Measurements from ENCODE around the gene FRMD4B.

FRMD4B gene

DNA sequence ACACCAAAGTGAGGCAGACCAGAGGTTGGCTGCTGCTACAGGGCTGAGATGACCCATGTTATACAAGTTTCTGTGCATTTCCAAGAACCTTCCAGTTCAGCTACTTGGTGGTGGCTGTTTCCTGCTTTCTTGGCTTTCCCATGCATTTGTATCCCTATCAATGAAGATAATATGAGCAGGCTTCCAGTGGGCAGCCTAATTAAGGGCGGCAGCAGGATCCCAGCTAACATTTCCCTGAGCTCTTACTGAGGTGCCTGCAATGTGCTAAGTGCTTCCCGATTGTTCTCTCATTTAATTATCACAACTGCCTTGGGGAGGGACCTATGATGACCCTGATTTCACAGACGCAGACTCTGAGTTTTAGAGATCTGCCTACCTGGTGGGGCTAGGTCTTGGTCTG is 95.5 kb downstream of the FRMD4B start:
- no peak for DNase-seq (ENCODE audit: low read depth in 1 of 2, low spot score in 1 of 2)
- H3K4me3 ChIP-seq (replicated peaks; ENCODE audit: insufficient read depth, low read length): no peak overlapping the region
- no peak for TF ChIP-seq SPI1 (IDR thresholded peaks at IDR 0.05; ENCODE audit: borderline replicate concordance, low read depth)
- TF ChIP-seq, protein P1, sequence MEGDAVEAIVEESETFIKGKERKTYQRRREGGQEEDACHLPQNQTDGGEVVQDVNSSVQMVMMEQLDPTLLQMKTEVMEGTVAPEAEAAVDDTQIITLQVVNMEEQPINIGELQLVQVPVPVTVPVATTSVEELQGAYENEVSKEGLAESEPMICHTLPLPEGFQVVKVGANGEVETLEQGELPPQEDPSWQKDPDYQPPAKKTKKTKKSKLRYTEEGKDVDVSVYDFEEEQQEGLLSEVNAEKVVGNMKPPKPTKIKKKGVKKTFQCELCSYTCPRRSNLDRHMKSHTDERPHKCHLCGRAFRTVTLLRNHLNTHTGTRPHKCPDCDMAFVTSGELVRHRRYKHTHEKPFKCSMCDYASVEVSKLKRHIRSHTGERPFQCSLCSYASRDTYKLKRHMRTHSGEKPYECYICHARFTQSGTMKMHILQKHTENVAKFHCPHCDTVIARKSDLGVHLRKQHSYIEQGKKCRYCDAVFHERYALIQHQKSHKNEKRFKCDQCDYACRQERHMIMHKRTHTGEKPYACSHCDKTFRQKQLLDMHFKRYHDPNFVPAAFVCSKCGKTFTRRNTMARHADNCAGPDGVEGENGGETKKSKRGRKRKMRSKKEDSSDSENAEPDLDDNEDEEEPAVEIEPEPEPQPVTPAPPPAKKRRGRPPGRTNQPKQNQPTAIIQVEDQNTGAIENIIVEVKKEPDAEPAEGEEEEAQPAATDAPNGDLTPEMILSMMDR (IDR thresholded peaks at IDR 0.05; ENCODE audit: insufficient read depth, low read length): no peak

DNA sequence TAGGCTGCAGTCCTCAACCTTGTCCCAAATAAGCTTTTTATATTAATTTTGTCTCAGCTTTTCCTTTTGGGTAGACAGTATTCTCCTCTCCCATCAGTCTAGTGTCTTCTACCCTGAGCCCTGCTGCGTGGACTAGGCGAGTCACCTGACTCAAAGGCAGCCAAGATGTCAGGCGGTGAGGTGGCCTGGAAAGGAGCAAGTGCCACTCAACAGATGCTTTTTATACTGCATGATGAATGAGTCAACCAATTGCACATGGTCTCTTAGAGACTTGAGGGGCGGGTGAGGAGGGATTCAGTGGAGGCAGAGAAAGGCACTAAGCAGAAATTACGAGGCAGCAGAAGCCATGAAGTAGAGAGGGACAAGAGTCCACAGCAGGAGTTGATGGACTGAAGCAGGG is 95.9 kb downstream of the FRMD4B start:
- no peaks in the 10 kb centered on the region for H3K27me3 ChIP-seq (ENCODE audit: insufficient read depth, poor library complexity, severe bottlenecking)
- TF ChIP-seq SPI1 (IDR thresholded peaks at IDR 0.05; ENCODE audit: borderline replicate concordance, low read depth) (no peak), POLR2AphosphoS5 (IDR thresholded peaks at IDR 0.05; ENCODE audit: low read depth) (no peak), GABPA (IDR thresholded peaks at IDR 0.05; ENCODE audit: low read depth) (no peak)
- TF ChIP-seq, protein P2, sequence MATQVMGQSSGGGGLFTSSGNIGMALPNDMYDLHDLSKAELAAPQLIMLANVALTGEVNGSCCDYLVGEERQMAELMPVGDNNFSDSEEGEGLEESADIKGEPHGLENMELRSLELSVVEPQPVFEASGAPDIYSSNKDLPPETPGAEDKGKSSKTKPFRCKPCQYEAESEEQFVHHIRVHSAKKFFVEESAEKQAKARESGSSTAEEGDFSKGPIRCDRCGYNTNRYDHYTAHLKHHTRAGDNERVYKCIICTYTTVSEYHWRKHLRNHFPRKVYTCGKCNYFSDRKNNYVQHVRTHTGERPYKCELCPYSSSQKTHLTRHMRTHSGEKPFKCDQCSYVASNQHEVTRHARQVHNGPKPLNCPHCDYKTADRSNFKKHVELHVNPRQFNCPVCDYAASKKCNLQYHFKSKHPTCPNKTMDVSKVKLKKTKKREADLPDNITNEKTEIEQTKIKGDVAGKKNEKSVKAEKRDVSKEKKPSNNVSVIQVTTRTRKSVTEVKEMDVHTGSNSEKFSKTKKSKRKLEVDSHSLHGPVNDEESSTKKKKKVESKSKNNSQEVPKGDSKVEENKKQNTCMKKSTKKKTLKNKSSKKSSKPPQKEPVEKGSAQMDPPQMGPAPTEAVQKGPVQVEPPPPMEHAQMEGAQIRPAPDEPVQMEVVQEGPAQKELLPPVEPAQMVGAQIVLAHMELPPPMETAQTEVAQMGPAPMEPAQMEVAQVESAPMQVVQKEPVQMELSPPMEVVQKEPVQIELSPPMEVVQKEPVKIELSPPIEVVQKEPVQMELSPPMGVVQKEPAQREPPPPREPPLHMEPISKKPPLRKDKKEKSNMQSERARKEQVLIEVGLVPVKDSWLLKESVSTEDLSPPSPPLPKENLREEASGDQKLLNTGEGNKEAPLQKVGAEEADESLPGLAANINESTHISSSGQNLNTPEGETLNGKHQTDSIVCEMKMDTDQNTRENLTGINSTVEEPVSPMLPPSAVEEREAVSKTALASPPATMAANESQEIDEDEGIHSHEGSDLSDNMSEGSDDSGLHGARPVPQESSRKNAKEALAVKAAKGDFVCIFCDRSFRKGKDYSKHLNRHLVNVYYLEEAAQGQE (IDR thresholded peaks at IDR 0.05; ENCODE audit: insufficient replicate concordance, low read depth): no peak
- TF ChIP-seq, protein P1 (IDR thresholded peaks at IDR 0.05; ENCODE audit: insufficient read depth, low read length): no peak
- no peak overlapping the region for H3K27ac ChIP-seq (replicated peaks)
- DNase-seq (ENCODE audit: low read depth in 1 of 2, low spot score in 1 of 2): no peak
- no peak overlapping the region for H3K4me3 ChIP-seq (replicated peaks; ENCODE audit: insufficient read depth, low read length)

More for the DNA sequence above, 95.5 kb downstream of the FRMD4B start:
- Histone ChIP-seq H3K27me3 (ENCODE audit: insufficient read depth, poor library complexity, severe bottlenecking) (no peaks in the 10 kb centered on the region), H3K27ac (replicated peaks) (no peak overlapping the region)

DNA sequence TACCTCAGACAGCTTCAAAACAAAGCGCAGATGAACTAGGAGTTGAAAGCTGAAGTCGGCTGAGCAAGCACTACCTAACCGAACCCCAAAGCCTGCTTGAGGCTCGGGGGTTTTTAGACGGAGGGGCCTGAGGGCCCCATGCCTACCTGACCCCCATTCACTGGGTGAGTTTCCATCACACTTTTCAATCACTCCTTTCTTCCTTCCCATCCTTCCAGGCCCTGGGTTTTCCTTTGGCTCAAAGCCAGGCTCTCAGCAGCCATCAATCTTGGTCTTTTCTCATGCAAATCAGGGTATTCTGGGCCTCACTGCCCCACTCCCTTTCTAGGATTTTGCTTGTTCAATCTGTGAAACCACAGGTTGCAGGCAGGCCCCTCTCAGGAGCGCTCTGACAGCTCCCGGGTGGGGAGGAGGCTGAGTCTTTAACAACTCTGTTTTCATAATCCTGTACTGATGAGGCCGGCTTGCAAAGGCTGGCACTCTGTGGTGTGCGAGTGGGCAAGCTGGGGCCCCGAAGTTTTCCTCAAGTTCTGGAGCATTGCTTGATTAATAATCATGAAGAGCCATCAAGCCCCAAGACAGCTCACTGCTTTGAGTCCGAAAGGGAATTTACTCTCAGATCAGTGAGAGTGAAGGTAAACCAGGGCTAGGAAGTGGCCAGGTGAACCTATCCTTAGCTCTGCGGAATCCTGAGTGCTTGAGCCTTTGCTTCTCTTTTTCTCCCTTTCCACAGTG is 97.6 kb downstream of the FRMD4B start:
- Histone ChIP-seq H3K27me3 (ENCODE audit: insufficient read depth, poor library complexity, severe bottlenecking) (no peaks in the 10 kb centered on the region), H3K27ac (replicated peaks) (no peak overlapping the region), H3K4me3 (replicated peaks; ENCODE audit: insufficient read depth, low read length) (no peak overlapping the region)
- DNase-seq (ENCODE audit: low read depth in 1 of 2, low spot score in 1 of 2): no peak
- no peak for TF ChIP-seq POLR2AphosphoS5 (IDR thresholded peaks at IDR 0.05; ENCODE audit: low read depth)
- TF ChIP-seq, protein P2 (IDR thresholded peaks at IDR 0.05; ENCODE audit: insufficient replicate concordance, low read depth): no peak
- no peak for TF ChIP-seq GABPA (IDR thresholded peaks at IDR 0.05; ENCODE audit: low read depth)

DNA sequence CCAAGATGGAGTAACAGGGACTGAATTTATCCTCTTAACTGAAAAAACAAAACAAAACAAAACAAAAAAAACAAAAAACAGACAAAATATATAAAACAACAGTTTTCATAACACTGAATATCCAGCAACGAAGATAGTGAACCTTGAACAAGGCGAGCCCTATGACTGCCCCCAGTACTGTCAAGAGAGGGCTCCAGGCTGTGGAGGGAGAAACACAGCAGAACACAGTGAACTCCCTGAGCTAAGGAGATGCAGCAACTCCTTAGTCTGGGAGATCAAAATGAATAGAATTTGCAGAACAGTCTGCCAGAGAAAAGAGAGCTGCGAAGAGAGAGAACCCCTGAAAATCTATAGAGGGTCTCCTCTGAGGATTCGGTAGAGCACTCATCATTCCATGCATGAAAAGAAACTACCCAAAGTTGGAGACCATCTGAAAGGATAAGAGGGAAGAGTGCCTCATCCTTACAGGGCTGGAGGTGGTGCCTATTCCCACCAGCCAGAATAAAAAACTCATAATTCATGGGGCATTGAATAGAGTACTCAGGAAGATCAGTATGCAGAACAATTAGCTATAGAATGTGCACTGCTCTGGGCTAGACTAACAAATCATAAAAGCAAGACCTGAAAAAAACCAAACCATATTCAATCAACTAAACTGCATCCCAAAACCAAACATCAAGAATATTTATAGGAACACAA is 101.8 kb downstream of the FRMD4B start:
- TF ChIP-seq, protein P2 (IDR thresholded peaks at IDR 0.05; ENCODE audit: insufficient replicate concordance, low read depth): no peak
- TF ChIP-seq GABPA (IDR thresholded peaks at IDR 0.05; ENCODE audit: low read depth) (no peak), POLR2AphosphoS5 (IDR thresholded peaks at IDR 0.05; ENCODE audit: low read depth) (no peak), SPI1 (IDR thresholded peaks at IDR 0.05; ENCODE audit: borderline replicate concordance, low read depth) (no peak)
- TF ChIP-seq, protein P1 (IDR thresholded peaks at IDR 0.05; ENCODE audit: insufficient read depth, low read length): no peak
- Histone ChIP-seq H3K4me3 (replicated peaks; ENCODE audit: insufficient read depth, low read length) (no peak overlapping the region), H3K27me3 (ENCODE audit: insufficient read depth, poor library complexity, severe bottlenecking) (no peaks in the 10 kb centered on the region), H3K27ac (replicated peaks) (no peak overlapping the region)
- DNase-seq (ENCODE audit: low read depth in 1 of 2, low spot score in 1 of 2): no peak
